ENCODE data around the gene DDA1.

Gene DDA1

GRCh38 chr19:17321655-17322489 is 12.5 kb downstream of the DDA1 start:
- no peak overlapping the region for H3K4me3 ChIP-seq (ENCODE audit: low read depth, low read length)
- H3K9ac ChIP-seq (ENCODE audit: low read depth, low read length) = no peak overlapping the region
- no peaks in the 10 kb centered on the region for H3K9me3 ChIP-seq (ENCODE audit: control insufficient read depth, insufficient read depth, low read length)
- no peaks in the 10 kb centered on the region for H3K4me1 ChIP-seq (ENCODE audit: control insufficient read depth, insufficient read depth, low read length)
- no peaks in the 10 kb centered on the region for H3K27me3 ChIP-seq (ENCODE audit: control insufficient read depth, insufficient read depth, low read length)
- peaks cover 35% of the 10 kb centered on the region for H3K36me3 ChIP-seq (ENCODE audit: control insufficient read depth, insufficient read depth, low read length)

GRCh38 chr19:17322854-17323253 is 13.5 kb downstream of the DDA1 start:
- Histone ChIP-seq H3K27me3 (ENCODE audit: control insufficient read depth, insufficient read depth, low read length) (no peaks in the 10 kb centered on the region), H3K9me3 (ENCODE audit: control insufficient read depth, insufficient read depth, low read length) (no peaks in the 10 kb centered on the region), H3K4me3 (ENCODE audit: low read depth, low read length) (no peak overlapping the region), H3K4me1 (ENCODE audit: control insufficient read depth, insufficient read depth, low read length) (no peaks in the 10 kb centered on the region), H3K9ac (ENCODE audit: low read depth, low read length) (no peak overlapping the region), H3K36me3 (ENCODE audit: control insufficient read depth, insufficient read depth, low read length) (peaks cover 36% of the 10 kb centered on the region)

GRCh38 chr19:17323300-17323963 is 14.1 kb downstream of the DDA1 start:
- no peak overlapping the region for H3K4me3 ChIP-seq (ENCODE audit: low read depth, low read length)
- H3K9me3 ChIP-seq (ENCODE audit: control insufficient read depth, insufficient read depth, low read length) = no peaks in the 10 kb centered on the region
- H3K36me3 ChIP-seq (ENCODE audit: control insufficient read depth, insufficient read depth, low read length) = peaks cover 36% of the 10 kb centered on the region
- no peaks in the 10 kb centered on the region for H3K27me3 ChIP-seq (ENCODE audit: control insufficient read depth, insufficient read depth, low read length)
- H3K4me1 ChIP-seq (ENCODE audit: control insufficient read depth, insufficient read depth, low read length) = no peaks in the 10 kb centered on the region
- H3K9ac ChIP-seq (ENCODE audit: low read depth, low read length) = no peak overlapping the region

- Histone ChIP-seq H3K9ac (ENCODE audit: low read depth, low read length) (no peak overlapping the region), H3K9me3 (ENCODE audit: control insufficient read depth, insufficient read depth, low read length) (no peaks in the 10 kb centered on the region), H3K36me3 (ENCODE audit: control insufficient read depth, insufficient read depth, low read length) (peaks cover 33% of the 10 kb centered on the region), H3K4me3 (ENCODE audit: low read depth, low read length) (no peak overlapping the region), H3K4me1 (ENCODE audit: control insufficient read depth, insufficient read depth, low read length) (no peaks in the 10 kb centered on the region), H3K27me3 (ENCODE audit: control insufficient read depth, insufficient read depth, low read length) (no peaks in the 10 kb centered on the region)
Measured at GRCh38 chr19:17323964-17324332, 14.6 kb downstream of the DDA1 start.

GRCh38 chr19:17324357-17325114 is 15.2 kb downstream of the DDA1 start:
- Histone ChIP-seq H3K9ac (ENCODE audit: low read depth, low read length) (no peak overlapping the region), H3K4me1 (ENCODE audit: control insufficient read depth, insufficient read depth, low read length) (no peaks in the 10 kb centered on the region), H3K27me3 (ENCODE audit: control insufficient read depth, insufficient read depth, low read length) (peaks cover 3% of the 10 kb centered on the region), H3K9me3 (ENCODE audit: control insufficient read depth, insufficient read depth, low read length) (no peaks in the 10 kb centered on the region), H3K4me3 (ENCODE audit: low read depth, low read length) (no peak overlapping the region), H3K36me3 (ENCODE audit: control insufficient read depth, insufficient read depth, low read length) (peaks cover 27% of the 10 kb centered on the region)

GRCh38 chr19:17325133-17325532 is 15.8 kb downstream of the DDA1 start:
- H3K9ac ChIP-seq (ENCODE audit: low read depth, low read length) = no peak overlapping the region
- H3K9me3 ChIP-seq (ENCODE audit: control insufficient read depth, insufficient read depth, low read length) = no peaks in the 10 kb centered on the region
- peaks cover 22% of the 10 kb centered on the region for H3K36me3 ChIP-seq (ENCODE audit: control insufficient read depth, insufficient read depth, low read length)
- H3K4me3 ChIP-seq (ENCODE audit: low read depth, low read length) = no peak overlapping the region
- peaks cover 9% of the 10 kb centered on the region for H3K27me3 ChIP-seq (ENCODE audit: control insufficient read depth, insufficient read depth, low read length)
- no peaks in the 10 kb centered on the region for H3K4me1 ChIP-seq (ENCODE audit: control insufficient read depth, insufficient read depth, low read length)

- no peak overlapping the region for H3K4me3 ChIP-seq (ENCODE audit: low read depth, low read length)
- no peaks in the 10 kb centered on the region for H3K4me1 ChIP-seq (ENCODE audit: control insufficient read depth, insufficient read depth, low read length)
- H3K36me3 ChIP-seq (ENCODE audit: control insufficient read depth, insufficient read depth, low read length) = peaks cover 15% of the 10 kb centered on the region
- no peaks in the 10 kb centered on the region for H3K9me3 ChIP-seq (ENCODE audit: control insufficient read depth, insufficient read depth, low read length)
- peaks cover 12% of the 10 kb centered on the region for H3K27me3 ChIP-seq (ENCODE audit: control insufficient read depth, insufficient read depth, low read length)
- H3K9ac ChIP-seq (ENCODE audit: low read depth, low read length) = no peak overlapping the region
Measured at GRCh38 chr19:17325881-17326594, 16.7 kb downstream of the DDA1 start.

- Histone ChIP-seq H3K4me3 (ENCODE audit: low read depth, low read length) (no peak overlapping the region), H3K9me3 (ENCODE audit: control insufficient read depth, insufficient read depth, low read length) (no peaks in the 10 kb centered on the region), H3K27me3 (ENCODE audit: control insufficient read depth, insufficient read depth, low read length) (peaks cover 12% of the 10 kb centered on the region), H3K4me1 (ENCODE audit: control insufficient read depth, insufficient read depth, low read length) (no peaks in the 10 kb centered on the region), H3K9ac (ENCODE audit: low read depth, low read length) (no peak overlapping the region), H3K36me3 (ENCODE audit: control insufficient read depth, insufficient read depth, low read length) (peaks cover 12% of the 10 kb centered on the region)
Measured at GRCh38 chr19:17326595-17326966, 17.2 kb downstream of the DDA1 start.

- Histone ChIP-seq H3K4me1 (ENCODE audit: control insufficient read depth, insufficient read depth, low read length) (no peaks in the 10 kb centered on the region), H3K9me3 (ENCODE audit: control insufficient read depth, insufficient read depth, low read length) (no peaks in the 10 kb centered on the region), H3K9ac (ENCODE audit: low read depth, low read length) (peak overlapping the region; percentile 56), H3K27me3 (ENCODE audit: control insufficient read depth, insufficient read depth, low read length) (peaks cover 12% of the 10 kb centered on the region), H3K36me3 (ENCODE audit: control insufficient read depth, insufficient read depth, low read length) (peaks cover 9% of the 10 kb centered on the region), H3K4me3 (ENCODE audit: low read depth, low read length) (peak overlapping the region; percentile 65)
Measured at GRCh38 chr19:17327068-17327653, 17.8 kb downstream of the DDA1 start.

- H3K4me3 ChIP-seq (ENCODE audit: low read depth, low read length) = peak overlapping the region; percentile 65
Measured at GRCh38 chr19:17327654-17328516, 18.5 kb downstream of the DDA1 start.

More at GRCh38 chr19:17327654-17328516, 18.5 kb downstream of the DDA1 start:
- peak overlapping the region; percentile 70 for H3K9ac ChIP-seq (ENCODE audit: low read depth, low read length)
- no peaks in the 10 kb centered on the region for H3K9me3 ChIP-seq (ENCODE audit: control insufficient read depth, insufficient read depth, low read length)
- no peaks in the 10 kb centered on the region for H3K4me1 ChIP-seq (ENCODE audit: control insufficient read depth, insufficient read depth, low read length)
- H3K36me3 ChIP-seq (ENCODE audit: control insufficient read depth, insufficient read depth, low read length) = peaks cover 9% of the 10 kb centered on the region
- H3K27me3 ChIP-seq (ENCODE audit: control insufficient read depth, insufficient read depth, low read length) = peaks cover 12% of the 10 kb centered on the region
